Astrocyte (in vitro differentiated cells and primary cell): ENCODE data around the gene NFIA.

ENCODE experiments used
- CTCF ChIP-seq: IDR thresholded peaks from 2 replicates; pipeline ENCODE4 v1.5.1; 2011; ENCODE audit warnings: low read depth, mild to moderate bottlenecking, inconsistent platforms, low read length, moderate library complexity; ENCODE audit not compliant: insufficient read depth
- EZH2 ChIP-seq: IDR thresholded peaks from 2 replicates; pipeline ENCODE4 v1.6.1; 2012; ENCODE audit warnings: mild to moderate bottlenecking, low read length, inconsistent platforms; ENCODE audit not compliant: insufficient read depth

GRCh38 chr1:61370177-61370912 lies 288.0 kb downstream of the NFIA start:
- TF ChIP-seq CTCF (no peak), EZH2 (no peak)
